Measurements from ENCODE around the gene AMPD3. TPM values are rescaled to one million over a fixed set of nuclear protein-coding genes. Genes with fewer than 3 reads are reported as not detected.

The AMPD3 gene
- total and polyA plus RNA-seq, 2 of the 13 experiments (the other 11 are each of a cell fraction or from before 2014, with no cell fraction given) = 0.33 to 2.3 TPM

DNA sequence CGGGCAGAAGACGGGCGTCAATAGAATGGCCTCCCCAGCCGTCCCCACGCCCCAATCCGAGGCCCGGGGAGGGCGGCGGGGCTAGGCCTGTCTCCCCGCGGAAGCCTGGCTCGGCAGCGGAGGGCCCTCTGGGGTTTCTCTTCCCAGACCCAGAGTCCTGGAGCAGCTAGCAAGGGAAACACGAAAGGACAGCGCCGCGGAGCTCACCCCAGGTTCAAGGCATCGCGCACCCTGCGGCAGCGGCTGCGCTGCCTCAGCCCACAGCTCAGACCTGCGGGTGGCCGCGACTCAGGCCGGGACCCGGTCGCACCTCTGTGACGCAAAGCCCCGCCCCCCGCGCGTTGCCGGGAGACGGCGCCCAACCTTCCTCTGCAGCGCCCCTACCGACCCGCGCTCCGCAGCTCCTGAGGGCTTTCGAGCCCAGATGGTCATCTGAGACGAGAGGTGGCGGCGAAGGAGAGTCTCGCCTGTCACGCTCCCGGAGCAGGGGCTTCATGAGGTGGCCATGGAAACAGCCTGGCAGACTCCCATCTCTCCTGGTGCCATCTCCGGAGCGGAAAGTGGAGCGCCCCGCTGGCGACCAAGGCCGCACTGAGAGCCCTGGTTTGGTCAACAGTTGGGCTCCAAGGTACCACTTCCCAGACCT lies 86.0 kb downstream of the AMPD3 start, which contains the start of gene RNF141 (continued):
- TF ChIP-seq FOXO1 (CRISPR knock-in tag; IDR thresholded peaks at IDR 0.05) = 0 out of 2 replicates have a peak, but pooled peaks have one; percentile 32
- TF ChIP-seq KLF12 (CRISPR knock-in tag; IDR thresholded peaks at IDR 0.05; ENCODE audit: borderline replicate concordance) = 0 out of 2 replicates have a peak, but pooled peaks have one; percentile 38
- TF ChIP-seq ZFP90 (CRISPR knock-in tag; IDR thresholded peaks at IDR 0.05; ENCODE audit: borderline replicate concordance) = peak; percentile 91; the same call in 1 of the 2 replicates
- TF ChIP-seq RORA (CRISPR knock-in tag; IDR thresholded peaks at IDR 0.05) = no peak
- TF ChIP-seq GABPA (IDR thresholded peaks at IDR 0.05; ENCODE audit: low read depth, low read length) = no peak
- TF ChIP-seq GABPA (CRISPR knock-in tag; IDR thresholded peaks at IDR 0.05; ENCODE audit: low read depth) = no peak
- no peak for TF ChIP-seq ZNF550 (CRISPR knock-in tag; IDR thresholded peaks at IDR 0.05; ENCODE audit: borderline replicate concordance)
- TF ChIP-seq, protein P1, sequence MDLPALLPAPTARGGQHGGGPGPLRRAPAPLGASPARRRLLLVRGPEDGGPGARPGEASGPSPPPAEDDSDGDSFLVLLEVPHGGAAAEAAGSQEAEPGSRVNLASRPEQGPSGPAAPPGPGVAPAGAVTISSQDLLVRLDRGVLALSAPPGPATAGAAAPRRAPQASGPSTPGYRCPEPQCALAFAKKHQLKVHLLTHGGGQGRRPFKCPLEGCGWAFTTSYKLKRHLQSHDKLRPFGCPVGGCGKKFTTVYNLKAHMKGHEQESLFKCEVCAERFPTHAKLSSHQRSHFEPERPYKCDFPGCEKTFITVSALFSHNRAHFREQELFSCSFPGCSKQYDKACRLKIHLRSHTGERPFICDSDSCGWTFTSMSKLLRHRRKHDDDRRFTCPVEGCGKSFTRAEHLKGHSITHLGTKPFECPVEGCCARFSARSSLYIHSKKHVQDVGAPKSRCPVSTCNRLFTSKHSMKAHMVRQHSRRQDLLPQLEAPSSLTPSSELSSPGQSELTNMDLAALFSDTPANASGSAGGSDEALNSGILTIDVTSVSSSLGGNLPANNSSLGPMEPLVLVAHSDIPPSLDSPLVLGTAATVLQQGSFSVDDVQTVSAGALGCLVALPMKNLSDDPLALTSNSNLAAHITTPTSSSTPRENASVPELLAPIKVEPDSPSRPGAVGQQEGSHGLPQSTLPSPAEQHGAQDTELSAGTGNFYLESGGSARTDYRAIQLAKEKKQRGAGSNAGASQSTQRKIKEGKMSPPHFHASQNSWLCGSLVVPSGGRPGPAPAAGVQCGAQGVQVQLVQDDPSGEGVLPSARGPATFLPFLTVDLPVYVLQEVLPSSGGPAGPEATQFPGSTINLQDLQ (CRISPR knock-in tag; IDR thresholded peaks at IDR 0.05) = no peak
- peak; percentile 70; the same call in 1 of the 2 replicates for TF ChIP-seq ZNF558 (CRISPR knock-in tag; IDR thresholded peaks at IDR 0.05; ENCODE audit: borderline replicate concordance)
- TF ChIP-seq SNAPC4 (CRISPR knock-in tag; IDR thresholded peaks at IDR 0.05) = no peak
- no peak for TF ChIP-seq ZZZ3 (CRISPR knock-in tag; IDR thresholded peaks at IDR 0.05; ENCODE audit: borderline replicate concordance)
- no peak for TF ChIP-seq TRIM22 (IDR thresholded peaks at IDR 0.05)
- no peak for TF ChIP-seq FLYWCH1 (CRISPR knock-in tag; IDR thresholded peaks at IDR 0.05)
- TF ChIP-seq DMTF1 (CRISPR knock-in tag; IDR thresholded peaks at IDR 0.05) = no peak
- TF ChIP-seq RARA (CRISPR knock-in tag; IDR thresholded peaks at IDR 0.05) = 0 out of 2 replicates have a peak, but pooled peaks have one; percentile 37
- TF ChIP-seq BHLHE40 (IDR thresholded peaks at IDR 0.05; ENCODE audit: low read length) = 0 out of 2 replicates have a peak, but pooled peaks have one; percentile 8
- TF ChIP-seq THAP11 (CRISPR knock-in tag; IDR thresholded peaks at IDR 0.05) = peak; percentile 88
- TF ChIP-seq ARNT2 (CRISPR knock-in tag; IDR thresholded peaks at IDR 0.05; ENCODE audit: low read depth) = peak; percentile 65; the same call in 1 of the 2 replicates

Measured in HepG2 (cell line).